Sigmoid colon (tissue), 7 donors: ENCODE data around the gene TRPM3. TPM values are rescaled to one million over a fixed set of nuclear protein-coding genes. Genes with fewer than 3 reads are reported as not detected.

Source experiments
- DNase-seq: peaks from one replicate; pipeline ENCODE4 v3.0.0-alpha.2; 2019
- H3K27ac ChIP-seq, 4 donors: fragments of 200-600 bp; sonication (generic); one replicate each; pipeline ENCODE4 v1.5.1; 2016 to 2019; ENCODE audit warnings: mild to moderate bottlenecking in 1 of 4
- H3K27me3 ChIP-seq, 3 donors: fragments of 200-600 bp; sonication (generic); one replicate each; pipeline ENCODE4 v1.5.1; 2019; ENCODE audit warnings: mild to moderate bottlenecking in 1 of 3
- H3K36me3 ChIP-seq, 4 donors: fragments of 200-600 bp; sonication (generic); one replicate each; pipeline ENCODE4 v1.5.1; 2016 to 2019
- H3K4me1 ChIP-seq, 4 donors: fragments of 200-600 bp; sonication (generic); one replicate each; pipeline ENCODE4 v1.5.1; 2017 to 2019
- H3K4me3 ChIP-seq, 4 donors: fragments of 200-600 bp; sonication (generic); one replicate each; pipeline ENCODE4 v1.5.1; 2017 to 2019; ENCODE audit warnings: mild to moderate bottlenecking in 2 of 4, moderate library complexity in 1 of 4
- H3K9me3 ChIP-seq, 4 donors: fragments of 200-600 bp in 3 of 4; sonication (generic) in 3 of 4; one replicate each; pipeline versions ENCODE4 v1.5.1 to v1.6.1; 2013 to 2019
- EP300 ChIP-seq, 4 donors: sonication (generic); formaldehyde crosslinking; IDR thresholded peaks; one replicate each; pipeline ENCODE4 v1.6.1; 2017; ENCODE audit warnings: antibody characterized with exemption in 4 of 4
- POLR2A ChIP-seq, 2 donors: fragments of 450-650 bp; IDR thresholded peaks; one replicate each; pipeline ENCODE4 v1.6.1; 2016; ENCODE audit warnings: antibody characterized with exemption in 2 of 2, mild to moderate bottlenecking in 2 of 2, moderate library complexity in 2 of 2
- POLR2AphosphoS5 ChIP-seq, 4 donors: sonication (generic); formaldehyde crosslinking; IDR thresholded peaks; one replicate each; pipeline ENCODE4 v1.6.1; 2017; ENCODE audit warnings: antibody characterized with exemption in 4 of 4
- WGBS, 2 donors: extraction: QIAGEN DNeasy Blood & Tissue Kit; methylation state at CpG; one replicate each; pipeline ENCODE4 v1.1.7; 2013; 5-methylcytosine and 5-hydroxymethylcytosine counted together
- intact Hi-C: fragments of 100-400 bp; cut with DNase I; formaldehyde crosslinking; loops from one replicate; pipeline ENCODE4 v1.15.1; 2023
- polyA plus RNA-seq, 3 donors: library from polyadenylated mRNA; stranded (reverse); fragments of 200-250 nt; gene quantifications; one replicate each; pipeline ENCODE4 v1.2.3, GENCODE V29; 2013
- total RNA-seq, 4 donors: library from RNA; depleted of rRNA; stranded (reverse); fragments of >200 nt; gene quantifications; one replicate each; pipeline ENCODE4 v1.1.0, GENCODE V29; 2016
- TF ChIP-seq, protein P1 (sequence below), 4 experiments: fragments of 450-650 bp in 3 of 4; fragments of 200-600 bp in 1 of 4; IDR thresholded peaks; one replicate each; pipeline ENCODE4 v1.5.1; 2016 to 2019; ENCODE audit warnings: antibody characterized with exemption in 4 of 4, mild to moderate bottlenecking in 3 of 4, moderate library complexity in 2 of 4
- donor health status: healthy with polysubstance abuse.
- donor health status: Bipolar disorder and iron deficiency.
- donor health status: healthy.

TRPM3 gene
- total and polyA plus RNA-seq, 7 donors, result 0.07 to 1.8 (median 0.41) TPM; not detected in 2

DNA sequence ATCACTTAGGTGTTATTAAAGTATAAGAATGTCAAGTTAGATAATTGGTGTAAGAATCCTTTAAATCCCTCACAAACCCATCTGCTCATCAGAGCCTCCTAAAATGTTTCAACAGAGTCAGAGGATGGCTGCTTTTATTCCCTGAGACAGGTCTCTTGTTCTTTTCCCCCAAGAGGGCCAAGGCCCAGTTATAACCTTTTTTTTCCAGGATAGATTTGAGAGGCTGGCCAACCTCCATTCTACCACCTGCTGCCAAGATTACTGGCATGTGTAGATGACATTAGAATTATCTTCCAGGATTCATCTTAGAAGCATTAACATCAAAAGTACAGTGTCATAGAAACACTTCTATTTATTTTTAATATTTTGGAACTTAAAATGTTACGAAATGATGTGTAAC is 305.1 kb downstream of the TRPM3 start:
- WGBS, 2 donors, result 87 to 89% methylated on average over 1 of the region's 1 CpG
- Histone ChIP-seq H3K36me3 (no peaks in the 10 kb centered on the region), H3K4me3 (no peak overlapping the region), H3K4me1 (no peaks in the 10 kb centered on the region), H3K27me3 (no peaks in the 10 kb centered on the region), H3K27ac (no peak overlapping the region), H3K9me3 (no peaks in the 10 kb centered on the region)
- intact Hi-C loops, result no loop called here
- no peak for DNase-seq
- TF ChIP-seq POLR2A (IDR thresholded peaks at IDR 0.05) (no peak), POLR2AphosphoS5 (IDR thresholded peaks at IDR 0.05) (no peak)

DNA sequence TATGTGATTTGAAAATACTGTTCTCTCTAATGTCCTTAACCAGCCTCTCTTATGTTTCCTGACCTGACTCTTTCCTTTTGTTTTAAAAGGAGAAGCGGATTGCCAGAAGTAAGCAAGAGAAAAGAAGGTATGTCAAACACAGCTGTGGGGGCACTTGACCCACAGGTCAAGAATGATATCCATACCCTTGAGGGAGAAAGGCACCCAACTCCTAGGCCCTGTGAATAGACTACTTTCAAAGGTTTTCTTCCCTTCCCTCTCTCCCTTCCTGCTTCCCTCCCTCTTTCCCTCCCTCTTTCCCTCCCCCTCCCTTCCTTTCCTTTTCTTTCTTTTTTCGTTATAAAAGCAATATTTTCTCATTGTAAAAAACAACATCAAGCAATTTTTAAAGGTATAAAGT is 306.8 kb downstream of the TRPM3 start:
- no peaks in the 10 kb centered on the region for H3K27me3 ChIP-seq
- no peak overlapping the region for H3K4me3 ChIP-seq
- DNase-seq, result no peak
- intact Hi-C loops, result no loop called here
- no peaks in the 10 kb centered on the region for H3K36me3 ChIP-seq
- TF ChIP-seq, protein P1, sequence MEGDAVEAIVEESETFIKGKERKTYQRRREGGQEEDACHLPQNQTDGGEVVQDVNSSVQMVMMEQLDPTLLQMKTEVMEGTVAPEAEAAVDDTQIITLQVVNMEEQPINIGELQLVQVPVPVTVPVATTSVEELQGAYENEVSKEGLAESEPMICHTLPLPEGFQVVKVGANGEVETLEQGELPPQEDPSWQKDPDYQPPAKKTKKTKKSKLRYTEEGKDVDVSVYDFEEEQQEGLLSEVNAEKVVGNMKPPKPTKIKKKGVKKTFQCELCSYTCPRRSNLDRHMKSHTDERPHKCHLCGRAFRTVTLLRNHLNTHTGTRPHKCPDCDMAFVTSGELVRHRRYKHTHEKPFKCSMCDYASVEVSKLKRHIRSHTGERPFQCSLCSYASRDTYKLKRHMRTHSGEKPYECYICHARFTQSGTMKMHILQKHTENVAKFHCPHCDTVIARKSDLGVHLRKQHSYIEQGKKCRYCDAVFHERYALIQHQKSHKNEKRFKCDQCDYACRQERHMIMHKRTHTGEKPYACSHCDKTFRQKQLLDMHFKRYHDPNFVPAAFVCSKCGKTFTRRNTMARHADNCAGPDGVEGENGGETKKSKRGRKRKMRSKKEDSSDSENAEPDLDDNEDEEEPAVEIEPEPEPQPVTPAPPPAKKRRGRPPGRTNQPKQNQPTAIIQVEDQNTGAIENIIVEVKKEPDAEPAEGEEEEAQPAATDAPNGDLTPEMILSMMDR (IDR thresholded peaks at IDR 0.05), result no peak
- no peak for TF ChIP-seq POLR2AphosphoS5 (IDR thresholded peaks at IDR 0.05)
- TF ChIP-seq POLR2A (IDR thresholded peaks at IDR 0.05), result no peak
- TF ChIP-seq EP300 (IDR thresholded peaks at IDR 0.05), result no peak
- H3K9me3 ChIP-seq, result no peaks in the 10 kb centered on the region
- WGBS, 2 donors, result 30 to 44% methylated on average over 2 of the region's 2 CpGs
- H3K27ac ChIP-seq, result no peak overlapping the region
- H3K4me1 ChIP-seq, result no peaks in the 10 kb centered on the region

DNA sequence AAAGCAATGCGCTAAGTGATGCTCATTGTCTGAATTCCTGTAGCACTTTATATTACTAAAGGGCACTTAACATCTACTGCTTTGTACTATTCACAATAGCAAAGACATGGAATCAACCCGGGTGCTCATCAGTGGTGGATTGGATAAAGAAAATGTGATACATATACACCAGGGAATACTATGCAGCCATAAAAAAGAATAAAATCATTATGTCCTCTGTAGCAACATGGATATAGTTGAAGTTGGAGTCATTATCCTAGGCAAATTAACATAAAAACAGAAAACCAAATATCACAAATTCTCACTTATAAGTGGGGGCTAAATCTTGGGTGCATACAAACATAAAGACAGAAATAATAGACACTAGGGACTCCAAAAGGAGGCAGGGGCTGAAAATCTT is 308.3 kb downstream of the TRPM3 start:
- no peak for DNase-seq
- 96% methylated on average over 2 of the region's 2 CpGs for WGBS, 2 donors
- Histone ChIP-seq H3K4me1 (no peaks in the 10 kb centered on the region), H3K4me3 (no peak overlapping the region), H3K36me3 (no peaks in the 10 kb centered on the region), H3K27ac (no peak overlapping the region), H3K9me3 (no peaks in the 10 kb centered on the region), H3K27me3 (no peaks in the 10 kb centered on the region)
- TF ChIP-seq, protein P1 (IDR thresholded peaks at IDR 0.05), result no peak
- TF ChIP-seq EP300 (IDR thresholded peaks at IDR 0.05), result no peak
- no peak for TF ChIP-seq POLR2AphosphoS5 (IDR thresholded peaks at IDR 0.05)
- TF ChIP-seq POLR2A (IDR thresholded peaks at IDR 0.05), result no peak
- intact Hi-C loops, result no loop called here

DNA sequence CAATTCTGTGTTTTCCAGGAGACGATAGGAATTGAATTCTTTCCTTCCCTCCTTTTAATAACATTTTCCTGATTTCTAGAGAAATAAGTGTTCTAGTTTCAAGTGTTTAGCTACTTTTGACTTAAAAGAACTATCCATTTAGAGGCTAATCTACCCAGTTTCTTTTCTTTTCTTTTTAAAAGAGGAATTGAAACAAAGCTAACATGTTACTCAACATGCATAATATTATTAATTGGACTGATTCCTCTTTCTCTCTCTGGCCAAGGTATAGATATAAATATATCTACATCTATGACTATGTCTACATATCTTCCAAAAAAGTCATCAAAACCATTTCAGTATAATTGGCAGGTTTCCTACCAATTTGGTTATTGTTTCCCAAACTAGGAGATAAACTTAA is 309.8 kb downstream of the TRPM3 start:
- Histone ChIP-seq H3K9me3 (no peaks in the 10 kb centered on the region), H3K36me3 (no peaks in the 10 kb centered on the region), H3K27ac (no peak overlapping the region), H3K4me1 (no peaks in the 10 kb centered on the region), H3K4me3 (no peak overlapping the region), H3K27me3 (no peaks in the 10 kb centered on the region)
- intact Hi-C loops, result no loop called here
- no peak for DNase-seq
- TF ChIP-seq EP300 (IDR thresholded peaks at IDR 0.05) (no peak), POLR2AphosphoS5 (IDR thresholded peaks at IDR 0.05) (no peak), POLR2A (IDR thresholded peaks at IDR 0.05) (no peak)
- TF ChIP-seq, protein P1 (IDR thresholded peaks at IDR 0.05), result no peak
- WGBS, 2 donors, result 59 to 94% methylated on average over 1 of the region's 1 CpG

DNA sequence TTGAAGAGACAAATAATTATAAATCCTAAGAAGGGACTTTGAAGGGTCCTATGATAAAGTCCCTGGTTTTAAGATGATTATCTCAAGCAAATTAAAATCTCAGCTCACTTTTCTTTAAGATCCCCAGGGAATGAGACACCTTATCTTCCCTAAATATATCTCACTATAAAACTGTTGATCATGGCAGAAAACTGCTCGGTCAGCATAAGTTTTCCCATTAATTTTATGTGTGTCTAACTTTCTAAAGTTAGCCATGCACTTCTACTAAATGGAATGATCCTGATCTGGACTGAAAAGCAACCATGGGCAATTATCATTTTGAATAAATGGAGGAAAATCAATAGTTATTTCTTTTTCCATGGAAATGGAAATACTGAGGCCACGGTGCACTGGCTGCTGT is 314.5 kb downstream of the TRPM3 start:
- Histone ChIP-seq H3K4me3 (no peak overlapping the region), H3K4me1 (no peaks in the 10 kb centered on the region), H3K36me3 (no peaks in the 10 kb centered on the region), H3K9me3 (no peaks in the 10 kb centered on the region), H3K27me3 (no peaks in the 10 kb centered on the region), H3K27ac (no peak overlapping the region)
- intact Hi-C loops, result no loop called here
- no peak for DNase-seq
- TF ChIP-seq POLR2AphosphoS5 (IDR thresholded peaks at IDR 0.05) (no peak), POLR2A (IDR thresholded peaks at IDR 0.05) (no peak), EP300 (IDR thresholded peaks at IDR 0.05) (no peak)
- TF ChIP-seq, protein P1 (IDR thresholded peaks at IDR 0.05), result no peak
- WGBS, 2 donors, result 62 to 80% methylated on average over 2 of the region's 2 CpGs
